Hepatocyte (in vitro differentiated cells): ENCODE results near the gene ATG10.

Experiments used
- EZH2 ChIP-seq: fragments of 200-600 bp; sonication (generic); IDR thresholded peaks from 2 replicates; pipeline ENCODE4 v1.6.1; 2016; ENCODE audit warnings: antibody characterized with exemption, mild to moderate bottlenecking, borderline replicate concordance
- TF ChIP-seq, protein P1 (sequence below): fragments of 200-600 bp; sonication (generic); IDR thresholded peaks from 2 replicates; pipeline ENCODE4 v1.5.1; 2016; ENCODE audit warnings: antibody characterized with exemption, mild to moderate bottlenecking; ENCODE audit not compliant: poor library complexity

GRCh38 chr5:82291420-82291819, 319.6 kb downstream of the ATG10 start:
- TF ChIP-seq, protein P1, sequence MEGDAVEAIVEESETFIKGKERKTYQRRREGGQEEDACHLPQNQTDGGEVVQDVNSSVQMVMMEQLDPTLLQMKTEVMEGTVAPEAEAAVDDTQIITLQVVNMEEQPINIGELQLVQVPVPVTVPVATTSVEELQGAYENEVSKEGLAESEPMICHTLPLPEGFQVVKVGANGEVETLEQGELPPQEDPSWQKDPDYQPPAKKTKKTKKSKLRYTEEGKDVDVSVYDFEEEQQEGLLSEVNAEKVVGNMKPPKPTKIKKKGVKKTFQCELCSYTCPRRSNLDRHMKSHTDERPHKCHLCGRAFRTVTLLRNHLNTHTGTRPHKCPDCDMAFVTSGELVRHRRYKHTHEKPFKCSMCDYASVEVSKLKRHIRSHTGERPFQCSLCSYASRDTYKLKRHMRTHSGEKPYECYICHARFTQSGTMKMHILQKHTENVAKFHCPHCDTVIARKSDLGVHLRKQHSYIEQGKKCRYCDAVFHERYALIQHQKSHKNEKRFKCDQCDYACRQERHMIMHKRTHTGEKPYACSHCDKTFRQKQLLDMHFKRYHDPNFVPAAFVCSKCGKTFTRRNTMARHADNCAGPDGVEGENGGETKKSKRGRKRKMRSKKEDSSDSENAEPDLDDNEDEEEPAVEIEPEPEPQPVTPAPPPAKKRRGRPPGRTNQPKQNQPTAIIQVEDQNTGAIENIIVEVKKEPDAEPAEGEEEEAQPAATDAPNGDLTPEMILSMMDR = no peak
- no peak for TF ChIP-seq EZH2
